Mesendoderm (in vitro differentiated cells): ENCODE data around the gene CDK5R2.
A peak's percentile ranks its signal among the peaks of the same experiment; 100 is the strongest.

Experiments used
- DNase-seq: peaks from one replicate; pipeline ENCODE4 v3.0.0; 2013
- H2AK5ac ChIP-seq: 2 replicates; pipeline ENCODE4 v1.6.1; 2013; ENCODE audit warnings: low read length, inconsistent platforms
- H2BK120ac ChIP-seq: 2 replicates; pipeline ENCODE4 v1.6.1; 2013; ENCODE audit warnings: low read depth, mild to moderate bottlenecking, low read length, moderate library complexity, mixed read lengths
- H2BK15ac ChIP-seq: replicated peaks from 2 replicates; pipeline ENCODE4 v1.6.1; 2013; ENCODE audit warnings: low read depth, mild to moderate bottlenecking, moderate library complexity
- H2BK5ac ChIP-seq: 2 replicates; pipeline ENCODE4 v1.6.1; 2013; ENCODE audit warnings: low read length, inconsistent platforms
- H3K18ac ChIP-seq: 2 replicates; pipeline ENCODE4 v1.6.1; 2013; ENCODE audit warnings: mild to moderate bottlenecking, low read length, mixed read lengths
- H3K23ac ChIP-seq: one replicate; pipeline ENCODE4 v1.6.1; 2013; ENCODE audit warnings: low read length
- H3K27ac ChIP-seq: 2 replicates; pipeline ENCODE4 v1.5.1; 2013; ENCODE audit warnings: low read depth, mild to moderate bottlenecking, inconsistent platforms, low read length, moderate library complexity
- H3K27me3 ChIP-seq: 2 replicates; pipeline ENCODE4 v1.6.1; 2013; ENCODE audit warnings: low read length, control low read depth, mild to moderate bottlenecking, inconsistent platforms; ENCODE audit not compliant: insufficient read depth, poor library complexity
- H3K36me3 ChIP-seq: 2 replicates; pipeline ENCODE4 v1.6.1; 2013; ENCODE audit warnings: low read length, inconsistent platforms; ENCODE audit not compliant: control insufficient read depth, insufficient read depth
- H3K4ac ChIP-seq: one replicate; pipeline ENCODE4 v1.6.1; 2013; ENCODE audit warnings: low read depth, mild to moderate bottlenecking, low read length, moderate library complexity
- H3K4me1 ChIP-seq: 2 replicates; pipeline ENCODE4 v1.6.1; 2013; ENCODE audit warnings: low read depth, low read length, inconsistent platforms; ENCODE audit not compliant: control insufficient read depth
- H3K4me2 ChIP-seq: 2 replicates; pipeline ENCODE4 v1.6.1; 2013; ENCODE audit warnings: low read length
- H3K4me3 ChIP-seq: 2 replicates; pipeline ENCODE4 v1.5.1; 2013; ENCODE audit warnings: mild to moderate bottlenecking, low read length
- H3K56ac ChIP-seq: one replicate; pipeline ENCODE4 v1.6.1; 2013; ENCODE audit warnings: low read length
- H3K79me1 ChIP-seq: 2 replicates; pipeline ENCODE4 v1.6.1; 2013; ENCODE audit warnings: low read length, inconsistent platforms
- H3K79me2 ChIP-seq: 2 replicates; pipeline ENCODE4 v1.6.1; 2013; ENCODE audit warnings: mild to moderate bottlenecking, low read length; ENCODE audit not compliant: control insufficient read depth, insufficient read depth
- H3K9ac ChIP-seq: 2 replicates; pipeline ENCODE4 v1.6.1; 2013; ENCODE audit warnings: low read length, inconsistent platforms
- H4K5ac ChIP-seq: one replicate; pipeline ENCODE4 v1.6.1; 2013; ENCODE audit warnings: low read length
- H4K8ac ChIP-seq: one replicate; pipeline ENCODE4 v1.6.1; 2013; ENCODE audit warnings: low read depth, mild to moderate bottlenecking, control low read depth, low read length, moderate library complexity
- WGBS: extraction: QIAGEN DNeasy Blood & Tissue Kit; methylation state at CpG from one replicate; pipeline ENCODE4 v1.1.7; 2013; ENCODE audit warnings: low lambda C conversion rate, missing lambda C conversion rate; ENCODE audit not compliant: insufficient coverage; ENCODE audit errors: extremely low coverage; 5-methylcytosine and 5-hydroxymethylcytosine counted together

CDK5R2 gene

DNA sequence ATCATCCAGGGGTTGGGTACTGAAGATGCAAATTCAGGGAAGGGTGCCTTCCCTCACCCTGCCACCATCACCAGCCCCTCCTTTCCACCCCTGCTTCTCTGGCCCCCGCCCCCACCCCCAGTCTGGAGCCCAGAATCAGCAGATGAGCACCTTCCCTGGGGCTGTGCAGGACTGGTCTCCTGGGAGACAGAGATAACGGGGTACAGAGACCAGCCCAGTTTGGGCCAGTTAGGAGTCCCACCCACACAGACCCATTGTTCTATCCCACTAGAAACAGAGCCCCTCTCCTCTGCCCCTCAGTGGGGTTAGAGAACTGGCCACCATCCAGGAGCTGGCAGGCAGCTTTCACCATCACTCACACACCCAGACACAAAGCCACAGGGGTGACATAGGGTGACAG lies 38.3 kb downstream of the CDK5R2 start:
- whole genome bisulfite sequencing = no CpG with 5 or more reads among the region's 2 CpGs

GRCh38 chr2:218998414-218999002 lies 39.0 kb downstream of the CDK5R2 start:
- H3K27me3 ChIP-seq = peaks cover 21% of the 10 kb centered on the region
- H3K4me3 ChIP-seq = no peak overlapping the region
- H2BK5ac ChIP-seq = peak overlapping the region; percentile 97
- peak overlapping the region; percentile 82 for H2BK120ac ChIP-seq
- no peaks in the 10 kb centered on the region for H3K79me2 ChIP-seq
- DNase-seq = peak; percentile 81
- no peaks in the 10 kb centered on the region for H3K79me1 ChIP-seq
- H2AK5ac ChIP-seq = peak overlapping the region; percentile 98
- H3K4ac ChIP-seq = peak overlapping the region; percentile 77
- peak overlapping the region; percentile 85 for H3K23ac ChIP-seq
- no CpG with 5 or more reads among the region's 12 CpGs for WGBS
- peak overlapping the region; percentile 60 for H3K18ac ChIP-seq
- peak overlapping the region; percentile 87 for H3K27ac ChIP-seq
- peak overlapping the region; percentile 14 for H3K9ac ChIP-seq
- H2BK15ac ChIP-seq = no peak overlapping the region
- H3K36me3 ChIP-seq = no peaks in the 10 kb centered on the region
- peaks cover 40% of the 10 kb centered on the region for H3K4me1 ChIP-seq
- no peak overlapping the region for H4K8ac ChIP-seq
- no peak overlapping the region for H3K4me2 ChIP-seq
- no peak overlapping the region for H4K5ac ChIP-seq
- peak overlapping the region; percentile 84 for H3K56ac ChIP-seq

More for the DNA sequence above, 38.3 kb downstream of the CDK5R2 start:
- H2BK15ac ChIP-seq = no peak overlapping the region
- no peaks in the 10 kb centered on the region for H3K36me3 ChIP-seq
- no peak overlapping the region for H4K5ac ChIP-seq
- H3K4ac ChIP-seq = peak overlapping the region; percentile 39
- H3K23ac ChIP-seq = no peak overlapping the region
- H2BK120ac ChIP-seq = no peak overlapping the region
- peak overlapping the region; percentile 99 for H2AK5ac ChIP-seq
- peaks cover 40% of the 10 kb centered on the region for H3K4me1 ChIP-seq
- H4K8ac ChIP-seq = no peak overlapping the region
- peak overlapping the region; percentile 84 for H3K56ac ChIP-seq
- no peaks in the 10 kb centered on the region for H3K79me2 ChIP-seq
- no peak overlapping the region for H3K27ac ChIP-seq
- H3K27me3 ChIP-seq = peaks cover 29% of the 10 kb centered on the region
- H3K79me1 ChIP-seq = no peaks in the 10 kb centered on the region
- DNase-seq = no peak
- peak overlapping the region; percentile 87 for H2BK5ac ChIP-seq
- no peak overlapping the region for H3K9ac ChIP-seq
- H3K4me3 ChIP-seq = no peak overlapping the region
- H3K4me2 ChIP-seq = no peak overlapping the region
- H3K18ac ChIP-seq = peak overlapping the region; percentile 68

DNA sequence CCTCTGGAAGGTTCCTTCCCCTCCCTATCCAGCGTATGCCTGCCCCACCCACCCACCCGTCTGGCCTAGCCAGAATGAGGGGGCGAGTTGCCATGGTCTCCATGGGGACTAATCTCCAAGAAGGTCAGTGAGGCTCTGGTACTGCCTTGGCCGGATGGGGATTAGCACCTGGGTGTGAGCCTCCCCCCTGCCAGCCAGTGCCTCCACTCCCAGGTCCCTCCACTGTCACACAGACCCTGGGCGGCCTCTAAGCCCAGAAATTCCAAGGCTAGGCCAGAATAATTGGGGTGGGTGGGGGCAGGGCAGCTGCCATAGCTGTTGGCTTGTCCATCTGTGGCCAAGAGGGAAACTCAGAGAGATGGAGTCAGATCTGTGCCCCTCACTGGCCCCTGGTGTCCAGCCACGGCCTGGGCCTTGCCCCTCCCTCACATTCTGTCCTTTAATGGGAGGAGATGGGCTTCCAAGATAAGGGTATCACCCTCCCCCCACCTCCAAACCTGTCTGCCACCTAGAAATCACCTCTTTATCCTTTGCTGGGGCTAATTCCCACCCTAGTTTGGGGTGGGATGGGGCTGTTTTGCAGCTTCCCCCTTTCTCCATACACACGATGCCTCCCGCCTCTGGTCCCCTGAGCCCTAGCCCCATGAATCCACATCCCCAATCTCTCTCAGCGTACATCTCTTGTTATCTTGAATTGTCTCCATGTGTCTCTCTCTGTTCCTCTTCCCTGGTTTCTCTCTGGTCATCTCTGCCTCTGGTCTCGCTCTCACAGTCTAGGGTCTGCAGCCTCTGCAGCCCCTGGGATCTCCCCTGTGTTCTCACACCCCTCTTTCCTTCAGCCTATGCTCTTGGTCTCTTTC lies 39.8 kb downstream of the CDK5R2 start:
- Histone ChIP-seq H2BK5ac (peak overlapping the region; percentile 100), H3K36me3 (no peaks in the 10 kb centered on the region), H2BK15ac (no peak overlapping the region), H3K9ac (peak overlapping the region; percentile 28), H3K23ac (no peak overlapping the region), H3K4me3 (no peak overlapping the region), H3K27ac (peak overlapping the region; percentile 87), H3K18ac (peak overlapping the region; percentile 29), H2BK120ac (peak overlapping the region; percentile 39), H4K5ac (peak overlapping the region; percentile 91), H3K4me1 (peaks cover 35% of the 10 kb centered on the region), H3K27me3 (peaks cover 16% of the 10 kb centered on the region), H3K4me2 (peak overlapping the region; percentile 56), H3K79me2 (no peaks in the 10 kb centered on the region), H3K79me1 (no peaks in the 10 kb centered on the region), H3K56ac (peak overlapping the region; percentile 90), H3K4ac (no peak overlapping the region), H4K8ac (no peak overlapping the region), H2AK5ac (peak overlapping the region; percentile 71)
- DNase-seq = peak; percentile 97
- WGBS = no CpG with 5 or more reads among the region's 10 CpGs

DNA sequence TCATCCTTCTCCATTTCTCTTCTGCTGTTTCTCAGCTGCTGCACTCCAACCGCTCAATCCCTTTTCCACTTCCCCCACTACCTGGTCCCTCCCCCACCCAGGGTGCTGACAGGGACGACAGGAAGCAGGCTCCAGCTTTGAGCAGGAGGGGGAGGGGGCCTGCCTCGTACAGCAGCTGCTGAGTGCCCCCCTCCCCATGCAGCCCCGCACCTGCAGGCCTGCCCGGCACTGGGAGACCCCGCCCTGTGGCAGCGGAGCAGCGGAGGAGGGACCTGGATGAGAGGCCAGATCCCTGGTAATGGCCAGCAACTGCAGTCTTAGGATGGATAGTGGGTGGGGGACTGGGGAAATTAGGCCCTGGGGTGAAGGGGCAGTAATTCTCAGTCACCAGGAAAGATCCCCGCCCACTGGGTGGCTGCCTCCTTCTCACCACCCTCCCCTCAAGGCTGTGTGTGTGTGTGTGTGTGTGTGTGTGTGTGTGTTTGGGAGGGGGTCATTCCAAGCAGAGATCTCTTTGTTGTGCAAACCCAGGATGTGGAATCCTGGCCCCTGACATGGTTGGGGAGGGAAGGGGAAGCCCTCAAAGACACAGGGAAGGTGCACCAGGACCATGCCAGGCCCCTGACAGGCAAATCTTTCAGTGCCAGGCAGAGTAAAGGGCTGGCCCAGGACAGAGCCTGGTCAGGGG lies 40.6 kb downstream of the CDK5R2 start:
- H3K23ac ChIP-seq = peak overlapping the region; percentile 11
- H3K4ac ChIP-seq = peak overlapping the region; percentile 93
- peak overlapping the region; percentile 71 for H2AK5ac ChIP-seq
- peak overlapping the region; percentile 90 for H3K56ac ChIP-seq
- peaks cover 10% of the 10 kb centered on the region for H3K27me3 ChIP-seq
- no peaks in the 10 kb centered on the region for H3K79me2 ChIP-seq
- no peak overlapping the region for H2BK15ac ChIP-seq
- H3K4me3 ChIP-seq = no peak overlapping the region
- peaks cover 35% of the 10 kb centered on the region for H3K4me1 ChIP-seq
- peak; percentile 96 for DNase-seq
- H4K5ac ChIP-seq = peak overlapping the region; percentile 91
- WGBS = no CpG with 5 or more reads among the region's 9 CpGs
- peak overlapping the region; percentile 87 for H3K27ac ChIP-seq
- H2BK120ac ChIP-seq = peak overlapping the region; percentile 16
- no peak overlapping the region for H4K8ac ChIP-seq
- H3K9ac ChIP-seq = peak overlapping the region; percentile 28
- no peaks in the 10 kb centered on the region for H3K36me3 ChIP-seq
- peak overlapping the region; percentile 100 for H2BK5ac ChIP-seq
- peak overlapping the region; percentile 56 for H3K4me2 ChIP-seq
- H3K18ac ChIP-seq = peak overlapping the region; percentile 34
- H3K79me1 ChIP-seq = no peaks in the 10 kb centered on the region

DNA sequence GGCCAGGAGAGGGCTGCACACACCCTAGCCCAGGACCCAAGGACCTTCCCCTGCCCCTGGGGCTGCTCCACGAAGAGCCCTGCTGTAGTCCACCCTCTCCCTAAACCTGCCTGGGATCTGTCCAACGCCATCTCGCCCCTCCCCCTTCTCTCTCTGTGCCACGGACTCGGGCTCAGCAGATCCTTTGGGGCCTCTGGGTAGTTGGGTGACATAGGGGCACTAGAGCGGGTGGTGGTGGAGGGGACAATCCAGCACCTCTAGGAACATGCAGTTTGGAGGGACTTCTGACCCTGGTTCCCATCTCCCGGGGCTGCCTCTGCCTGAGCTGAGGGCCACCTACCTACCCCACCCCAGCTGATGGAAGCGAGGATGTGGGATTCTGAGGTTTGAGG lies 41.1 kb downstream of the CDK5R2 start:
- H3K36me3 ChIP-seq = no peaks in the 10 kb centered on the region
- peak overlapping the region; percentile 100 for H2BK5ac ChIP-seq
- peak overlapping the region; percentile 71 for H2AK5ac ChIP-seq
- H3K18ac ChIP-seq = peak overlapping the region; percentile 34
- H3K56ac ChIP-seq = peak overlapping the region; percentile 90
- H4K5ac ChIP-seq = no peak overlapping the region
- H3K4ac ChIP-seq = peak overlapping the region; percentile 93
- peak overlapping the region; percentile 16 for H2BK120ac ChIP-seq
- no peaks in the 10 kb centered on the region for H3K79me1 ChIP-seq
- H3K4me3 ChIP-seq = no peak overlapping the region
- H2BK15ac ChIP-seq = no peak overlapping the region
- no peak for DNase-seq
- H3K4me2 ChIP-seq = peak overlapping the region; percentile 30
- peak overlapping the region; percentile 87 for H3K27ac ChIP-seq
- H4K8ac ChIP-seq = no peak overlapping the region
- H3K27me3 ChIP-seq = peaks cover 5% of the 10 kb centered on the region
- WGBS = no CpG with 5 or more reads among the region's 8 CpGs
- no peaks in the 10 kb centered on the region for H3K79me2 ChIP-seq
- peak overlapping the region; percentile 28 for H3K9ac ChIP-seq
- H3K4me1 ChIP-seq = peaks cover 35% of the 10 kb centered on the region
- H3K23ac ChIP-seq = peak overlapping the region; percentile 11
